HCT116 (cell line): ENCODE measurements around the gene KLRG1. TPM values are rescaled to one million over a fixed set of nuclear protein-coding genes. Genes with fewer than 3 reads are reported as not detected.

ENCODE experiments used
- ATAC-seq: fragments of 200-7000 bp; cut with Tn5 transposase; 2 replicates; pipeline ENCODE4 v1.9.1; 2020; ENCODE audit warnings: mild to moderate bottlenecking, moderate library complexity
- BruUV-seq: library from RNA; stranded (reverse); fragments of 400-500 nt; replicated peaks from 2 replicates; lab custom pipeline; 2021; lab: Mats Ljungman, UMichigan
- CTCF ChIA-PET: fragments of 300-600 bp; sonication (Branson Sonifier 250); formaldehyde crosslinking; loops from one replicate; lab custom pipeline; 2021; ENCODE audit warnings: antibody characterized with exemption; lab: Charles Lee
- POLR2A ChIA-PET: fragments of 300-600, 350-600 bp; sonication (Branson Sonifier 250); formaldehyde crosslinking; loops from one replicate; lab custom pipeline; 2021; ENCODE audit warnings: antibody characterized with exemption; lab: Charles Lee
- RAD21 ChIA-PET, 2 experiments: fragments of 300-600 bp; sonication (Branson Sonifier 250); formaldehyde crosslinking; loops; one replicate each; lab custom pipeline; 2023; ENCODE audit warnings: low total read pairs in 2 of 2; ENCODE audit not compliant: uncharacterized antibody in 2 of 2, unreplicated experiment in 2 of 2, low non-redundant PET in 1 of 2; lab: Charles Lee
- DNase-seq: peaks from one replicate; pipeline ENCODE4 v3.0.0-alpha.2; 2010; ENCODE audit warnings: low read depth, low spot score
- H2AFZ ChIP-seq: fragments of 200-600 bp; shearing (Covaris generic), sonication (generic); 2 replicates; pipeline ENCODE4 v1.6.1; 2017; ENCODE audit warnings: low read depth, mixed run types, mixed read lengths, antibody characterized with exemption, low read length; ENCODE audit not compliant: poor library complexity, severe bottlenecking
- H3K27ac ChIP-seq: 2 replicates; pipeline ENCODE4 v1.5.1; 2012; ENCODE audit warnings: low read depth, low read length
- H3K27me3 ChIP-seq: fragments of 200-600 bp; sonication (generic); 2 replicates; pipeline ENCODE4 v1.6.1; 2016; ENCODE audit warnings: mixed run types, low read length, mixed read lengths; ENCODE audit not compliant: insufficient read depth
- H3K36me3 ChIP-seq, 2 experiments: fragments of 200-500 bp in 1 of 2; fragments of 200-600 bp in 1 of 2; sonication (Bioruptor generic) in 1 of 2; sonication (generic) in 1 of 2; 2 replicates each; pipeline versions ENCODE4 v1.5.1 to v1.6.1; 2014 to 2016; ENCODE audit warnings: low read length in 2 of 2, inconsistent platforms in 1 of 2, mixed read lengths in 1 of 2, mixed run types in 1 of 2; ENCODE audit not compliant: insufficient read depth in 2 of 2, control insufficient read depth in 1 of 2
- H3K4me1 ChIP-seq, 2 experiments: fragments of 200-600 bp in 1 of 2; sonication (generic) in 1 of 2; 2 replicates each; pipeline versions ENCODE4 v1.5.1 to v1.6.1; 2012 to 2017; ENCODE audit warnings: low read length in 2 of 2, inconsistent platforms in 1 of 2, mild to moderate bottlenecking in 1 of 2, mixed read lengths in 1 of 2, mixed run types in 1 of 2, moderate library complexity in 1 of 2; ENCODE audit not compliant: insufficient read depth in 2 of 2, control insufficient read depth in 1 of 2
- H3K4me2 ChIP-seq: fragments of 200-600 bp; sonication (generic); 2 replicates; pipeline ENCODE4 v1.6.1; 2017; ENCODE audit warnings: mixed run types, low read length, mixed read lengths
- H3K4me3 ChIP-seq, 2 experiments: fragments of 200-600 bp in 1 of 2; sonication (generic) in 1 of 2; replicated peaks in 1 of 2; 2 replicates each; pipeline ENCODE4 v1.5.1; 2011 to 2016; ENCODE audit warnings: low read length in 2 of 2, control low read depth in 1 of 2, low read depth in 1 of 2, mild to moderate bottlenecking in 1 of 2, mixed read lengths in 1 of 2, mixed run types in 1 of 2
- H3K79me2 ChIP-seq: fragments of 200-600 bp; sonication (generic); 2 replicates; pipeline ENCODE4 v1.6.1; 2017; ENCODE audit warnings: mild to moderate bottlenecking, mixed run types, low read length, moderate library complexity, mixed read lengths; ENCODE audit not compliant: insufficient read depth
- H3K9ac ChIP-seq: fragments of 200-600 bp; sonication (generic); 2 replicates; pipeline ENCODE4 v1.6.1; 2016; ENCODE audit warnings: low read length, mixed read lengths
- H3K9me2 ChIP-seq: fragments of 200-600 bp; sonication (generic), shearing (Covaris generic); 2 replicates; pipeline ENCODE4 v1.6.1; 2017; ENCODE audit warnings: mixed run types, mild to moderate bottlenecking, moderate library complexity; ENCODE audit not compliant: insufficient read depth
- H3K9me3 ChIP-seq, 2 experiments: fragments of 200-500 bp in 1 of 2; fragments of 200-600 bp in 1 of 2; sonication (Bioruptor generic) in 1 of 2; sonication (generic) in 1 of 2; 2 replicates each; pipeline ENCODE4 v1.6.1; 2014 to 2017; ENCODE audit warnings: low read length in 2 of 2, mixed read lengths in 2 of 2, inconsistent platforms in 1 of 2, low read depth in 1 of 2, mild to moderate bottlenecking in 1 of 2, mixed run types in 1 of 2, moderate library complexity in 1 of 2; ENCODE audit not compliant: control insufficient read depth in 1 of 2, insufficient read depth in 1 of 2
- H4K20me1 ChIP-seq: fragments of 200-600 bp; sonication (generic), shearing (Covaris generic); 2 replicates; pipeline ENCODE4 v1.6.1; 2017; ENCODE audit warnings: mixed run types, mild to moderate bottlenecking, moderate library complexity; ENCODE audit not compliant: insufficient read depth
- CEBPB ChIP-seq: IDR thresholded peaks from 2 replicates; pipeline ENCODE4 v1.6.1; 2012; ENCODE audit warnings: low read depth
- EGR1 ChIP-seq: IDR thresholded peaks from 2 replicates; pipeline ENCODE4 v1.6.1; 2012; ENCODE audit warnings: low read depth
- JUND ChIP-seq: IDR thresholded peaks from 2 replicates; pipeline ENCODE4 v1.6.1; 2012
- POLR2A ChIP-seq: IDR thresholded peaks from 2 replicates; pipeline ENCODE4 v1.7.0; 2011; ENCODE audit warnings: borderline replicate concordance; ENCODE audit not compliant: insufficient read depth, insufficient read length; ENCODE audit errors: extremely low read depth
- POLR2AphosphoS5 ChIP-seq: IDR thresholded peaks from 2 replicates; pipeline ENCODE4 v1.6.1; 2011; ENCODE audit warnings: mild to moderate bottlenecking, low read depth, low read length, moderate library complexity
- RAD21 ChIP-seq: IDR thresholded peaks from 2 replicates; pipeline ENCODE4 v1.6.1; 2012; ENCODE audit warnings: low read depth, mild to moderate bottlenecking
- SRF ChIP-seq: IDR thresholded peaks from 2 replicates; pipeline ENCODE4 v1.6.1; 2012; ENCODE audit warnings: low read depth
- TCF7L2 ChIP-seq: IDR thresholded peaks from 2 replicates; pipeline ENCODE4 v1.7.0; 2011; ENCODE audit warnings: borderline replicate concordance, inconsistent platforms; ENCODE audit not compliant: insufficient read depth, insufficient read length; ENCODE audit errors: extremely low read depth
- YY1 ChIP-seq: IDR thresholded peaks from 2 replicates; pipeline ENCODE4 v1.6.1; 2011; ENCODE audit warnings: low read length, low read depth, moderate library complexity, mild to moderate bottlenecking; ENCODE audit not compliant: insufficient replicate concordance; ENCODE audit errors: extremely low read depth
- ZFX ChIP-seq: fragments of 450-650 bp; IDR thresholded peaks from 2 replicates; pipeline ENCODE4 v1.6.1; 2017
- intact Hi-C: fragments of 100-400 bp; cut with micrococcal nuclease; formaldehyde crosslinking; loops from 2 replicates; pipeline ENCODE4 v1.10.0; 2022
- total RNA-seq: library from RNA; stranded (reverse); gene quantifications from one replicate; pipeline ENCODE4 v1.2.1, GENCODE V29; 2021; ENCODE audit not compliant: unreplicated experiment
- TF ChIP-seq, protein P1 (sequence below): IDR thresholded peaks from 2 replicates; pipeline ENCODE4 v1.6.1; 2012; ENCODE audit warnings: low read depth
- TF ChIP-seq, protein P2 (sequence below): IDR thresholded peaks from 2 replicates; pipeline ENCODE4 v1.6.1; 2012

Gene KLRG1
- total RNA-seq, 1 experiment from 2014 or later: 1.5 TPM

DNA sequence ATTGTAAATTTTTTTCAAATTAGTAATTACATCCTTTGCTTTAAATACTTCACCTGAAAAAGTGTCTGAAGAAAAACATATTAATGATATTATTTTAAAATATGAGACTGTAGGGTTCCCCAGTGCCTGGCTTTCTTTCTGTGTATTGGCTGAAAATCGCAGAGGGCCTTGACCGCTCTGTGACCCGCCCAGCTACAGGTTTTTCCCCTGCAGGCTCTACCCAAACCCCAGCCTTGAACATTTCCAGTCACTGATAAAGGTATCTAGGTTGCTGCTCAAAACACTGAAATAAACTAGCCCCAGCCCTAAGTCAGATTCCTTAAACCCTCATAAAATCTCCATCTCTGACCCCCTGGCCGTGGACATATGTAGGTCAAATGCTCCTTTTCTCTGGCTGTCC, 11.9 kb downstream of the KLRG1 start (continued):
- TF ChIP-seq, protein P1, sequence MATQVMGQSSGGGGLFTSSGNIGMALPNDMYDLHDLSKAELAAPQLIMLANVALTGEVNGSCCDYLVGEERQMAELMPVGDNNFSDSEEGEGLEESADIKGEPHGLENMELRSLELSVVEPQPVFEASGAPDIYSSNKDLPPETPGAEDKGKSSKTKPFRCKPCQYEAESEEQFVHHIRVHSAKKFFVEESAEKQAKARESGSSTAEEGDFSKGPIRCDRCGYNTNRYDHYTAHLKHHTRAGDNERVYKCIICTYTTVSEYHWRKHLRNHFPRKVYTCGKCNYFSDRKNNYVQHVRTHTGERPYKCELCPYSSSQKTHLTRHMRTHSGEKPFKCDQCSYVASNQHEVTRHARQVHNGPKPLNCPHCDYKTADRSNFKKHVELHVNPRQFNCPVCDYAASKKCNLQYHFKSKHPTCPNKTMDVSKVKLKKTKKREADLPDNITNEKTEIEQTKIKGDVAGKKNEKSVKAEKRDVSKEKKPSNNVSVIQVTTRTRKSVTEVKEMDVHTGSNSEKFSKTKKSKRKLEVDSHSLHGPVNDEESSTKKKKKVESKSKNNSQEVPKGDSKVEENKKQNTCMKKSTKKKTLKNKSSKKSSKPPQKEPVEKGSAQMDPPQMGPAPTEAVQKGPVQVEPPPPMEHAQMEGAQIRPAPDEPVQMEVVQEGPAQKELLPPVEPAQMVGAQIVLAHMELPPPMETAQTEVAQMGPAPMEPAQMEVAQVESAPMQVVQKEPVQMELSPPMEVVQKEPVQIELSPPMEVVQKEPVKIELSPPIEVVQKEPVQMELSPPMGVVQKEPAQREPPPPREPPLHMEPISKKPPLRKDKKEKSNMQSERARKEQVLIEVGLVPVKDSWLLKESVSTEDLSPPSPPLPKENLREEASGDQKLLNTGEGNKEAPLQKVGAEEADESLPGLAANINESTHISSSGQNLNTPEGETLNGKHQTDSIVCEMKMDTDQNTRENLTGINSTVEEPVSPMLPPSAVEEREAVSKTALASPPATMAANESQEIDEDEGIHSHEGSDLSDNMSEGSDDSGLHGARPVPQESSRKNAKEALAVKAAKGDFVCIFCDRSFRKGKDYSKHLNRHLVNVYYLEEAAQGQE: no peak
- TF ChIP-seq JUND: no peak
- no peak for TF ChIP-seq TCF7L2
- no peak for TF ChIP-seq CEBPB
- TF ChIP-seq RAD21: no peak

DNA sequence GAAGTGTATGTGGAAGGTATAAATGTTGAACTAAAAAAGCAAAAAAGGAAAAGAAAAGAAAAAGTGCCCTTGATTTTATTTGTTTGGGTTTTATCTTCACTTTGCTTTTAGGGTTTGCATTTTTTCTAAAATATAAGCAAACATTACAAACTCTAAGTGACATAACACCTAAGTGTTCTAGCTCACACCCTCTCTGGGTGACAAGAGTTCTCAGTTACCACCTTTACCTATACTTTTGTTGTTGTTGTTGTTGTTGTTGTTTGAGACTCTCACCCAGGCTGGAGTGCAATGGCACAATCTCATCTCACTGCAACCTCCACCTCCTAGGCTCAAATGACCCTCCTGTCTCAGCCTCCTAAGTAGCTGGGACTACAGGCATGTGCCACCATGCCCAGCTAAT, 13.0 kb downstream of the KLRG1 start:
- Histone ChIP-seq H3K79me2 (no peaks in the 10 kb centered on the region), H3K9me2 (no peaks in the 10 kb centered on the region), H3K27ac (no peak overlapping the region), H3K4me2 (no peak overlapping the region), H3K4me3 (no peak overlapping the region), H3K27me3 (no peaks in the 10 kb centered on the region), H3K9ac (no peak overlapping the region), H3K4me1 (no peaks in the 10 kb centered on the region), H4K20me1 (no peaks in the 10 kb centered on the region), H3K36me3 (no peaks in the 10 kb centered on the region), H2AFZ (no peak overlapping the region), H3K9me3 (no peaks in the 10 kb centered on the region)
- POLR2A ChIA-PET: no interaction called here
- ATAC-seq (no peak), DNase-seq (no peak)
- RAD21 ChIA-PET: no interaction called here
- BruUV-seq: no TSS peak
- CTCF ChIA-PET: no interaction called here
- TF ChIP-seq SRF: no peak
- no peak for TF ChIP-seq EGR1
- TF ChIP-seq POLR2A: no peak
- TF ChIP-seq, protein P2, sequence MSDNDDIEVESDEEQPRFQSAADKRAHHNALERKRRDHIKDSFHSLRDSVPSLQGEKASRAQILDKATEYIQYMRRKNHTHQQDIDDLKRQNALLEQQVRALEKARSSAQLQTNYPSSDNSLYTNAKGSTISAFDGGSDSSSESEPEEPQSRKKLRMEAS: no peak
- TF ChIP-seq ZFX: no peak
- TF ChIP-seq YY1: no peak
- no peak for TF ChIP-seq TCF7L2
- TF ChIP-seq POLR2AphosphoS5: no peak
- intact Hi-C loops: no loop called here
